GM21825 (cell line): ENCODE measurements around the gene KLHL42.
"Not testable (repeated sequence)": the region's sequence is repeated elsewhere in the genome, so short reads cannot be mapped to it uniquely, and the experiment has no call there.

Experiments
- ATAC-seq: cut with Tn5 transposase; IDR thresholded peaks from one replicate; pipeline ENCODE4 v1.9.1; 2021; ENCODE audit warnings: mild to moderate bottlenecking, moderate library complexity; ENCODE audit not compliant: unreplicated experiment

Gene KLHL42

DNA sequence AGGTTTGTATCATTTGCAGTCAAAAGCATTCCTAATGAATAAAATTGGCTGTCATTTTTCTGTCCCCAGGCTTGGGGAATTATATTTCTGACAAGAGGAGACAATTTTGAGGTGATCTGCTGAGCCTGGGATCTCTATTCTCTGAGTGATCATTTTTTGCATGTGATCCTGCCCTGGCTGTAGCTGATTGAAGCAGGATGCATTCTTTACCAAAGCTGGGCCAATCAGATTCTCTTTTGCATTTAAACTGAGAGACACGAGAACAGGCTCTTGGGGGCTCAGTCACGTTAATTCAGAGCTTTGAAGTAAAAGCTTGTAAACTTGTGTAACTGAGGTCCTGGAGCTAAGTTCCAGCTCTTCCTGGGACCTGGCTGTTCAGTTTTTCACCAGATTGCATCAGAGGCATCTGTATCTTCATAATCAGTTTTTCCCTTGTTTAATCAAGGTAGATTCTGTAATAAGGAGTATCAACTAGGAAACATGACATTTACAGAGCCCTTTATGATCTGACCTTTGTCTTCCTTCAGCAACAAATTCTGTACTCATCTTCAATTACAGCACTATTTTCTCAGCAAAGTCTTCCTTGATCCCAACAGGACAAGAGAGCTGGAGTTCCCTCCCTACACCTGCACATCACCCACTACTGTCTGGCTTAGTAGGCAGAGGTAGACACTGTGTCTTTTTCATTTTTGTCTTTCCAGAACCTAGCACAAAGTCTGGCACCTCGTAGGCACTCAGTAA lies 35.0 kb downstream of the KLHL42 start:
- no peak for ATAC-seq

DNA sequence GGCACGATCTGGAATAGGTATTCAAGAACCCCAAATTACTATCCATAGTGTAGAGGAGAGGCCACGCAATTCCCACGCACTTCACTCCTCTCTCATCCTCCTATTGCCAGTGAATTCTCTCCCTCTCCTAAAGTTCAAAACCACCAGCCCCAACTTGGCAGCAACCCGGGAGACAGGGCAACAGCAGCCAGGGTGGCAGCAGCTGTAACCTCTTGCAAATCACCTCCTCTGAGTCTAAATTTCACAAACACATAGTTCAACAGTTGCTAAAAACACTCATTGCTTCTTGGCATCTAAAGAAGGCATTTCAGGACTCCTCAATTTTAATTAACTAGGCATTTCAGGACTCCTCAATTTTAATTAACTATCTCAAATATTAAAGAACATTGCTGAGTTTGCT lies 37.7 kb downstream of the KLHL42 start:
- no peak for ATAC-seq

DNA sequence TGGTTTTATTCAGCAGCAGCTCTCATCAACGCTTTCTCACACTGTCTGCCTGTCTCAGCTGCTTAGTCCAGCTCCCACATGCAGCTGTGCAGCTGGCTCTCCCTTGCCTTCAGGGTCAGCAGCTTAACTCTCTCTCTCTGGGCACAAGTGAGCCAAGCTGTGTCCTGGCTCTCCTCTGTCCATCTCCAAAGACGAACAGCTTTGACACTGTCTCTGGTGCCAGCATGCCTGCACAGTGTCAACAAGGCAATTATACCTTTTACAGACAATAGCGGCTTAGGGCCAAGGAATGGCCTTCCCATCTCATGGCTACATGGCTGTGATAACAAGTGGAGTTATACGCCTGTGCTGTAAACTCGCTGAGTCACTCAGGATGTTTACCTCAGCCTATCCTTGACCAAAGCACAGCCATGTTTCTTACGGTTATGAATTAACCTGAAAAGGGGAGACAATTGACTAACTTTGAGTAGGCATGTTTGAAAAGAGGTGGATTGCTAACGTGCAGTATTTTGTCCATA lies 38.4 kb downstream of the KLHL42 start:
- no peak for ATAC-seq

DNA sequence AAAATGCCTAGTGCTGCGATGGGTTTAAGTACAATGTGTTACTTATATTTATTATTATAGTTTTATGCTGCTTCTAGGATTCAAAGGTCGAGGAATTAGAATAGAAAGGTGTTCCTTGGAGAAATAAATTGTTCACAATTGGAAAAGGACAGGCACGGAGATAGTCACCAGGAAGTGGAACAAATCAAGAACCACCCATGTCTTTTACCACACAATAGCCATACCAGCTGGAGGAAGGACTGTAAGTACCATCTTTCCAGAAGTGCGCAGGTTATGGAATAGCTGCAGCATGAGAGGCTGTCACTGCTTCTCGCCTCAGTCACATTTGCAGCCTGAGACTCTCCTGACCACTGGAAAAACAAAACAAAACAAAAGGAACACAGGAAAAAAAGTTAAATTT lies 40.5 kb downstream of the KLHL42 start:
- ATAC-seq = no peak

DNA sequence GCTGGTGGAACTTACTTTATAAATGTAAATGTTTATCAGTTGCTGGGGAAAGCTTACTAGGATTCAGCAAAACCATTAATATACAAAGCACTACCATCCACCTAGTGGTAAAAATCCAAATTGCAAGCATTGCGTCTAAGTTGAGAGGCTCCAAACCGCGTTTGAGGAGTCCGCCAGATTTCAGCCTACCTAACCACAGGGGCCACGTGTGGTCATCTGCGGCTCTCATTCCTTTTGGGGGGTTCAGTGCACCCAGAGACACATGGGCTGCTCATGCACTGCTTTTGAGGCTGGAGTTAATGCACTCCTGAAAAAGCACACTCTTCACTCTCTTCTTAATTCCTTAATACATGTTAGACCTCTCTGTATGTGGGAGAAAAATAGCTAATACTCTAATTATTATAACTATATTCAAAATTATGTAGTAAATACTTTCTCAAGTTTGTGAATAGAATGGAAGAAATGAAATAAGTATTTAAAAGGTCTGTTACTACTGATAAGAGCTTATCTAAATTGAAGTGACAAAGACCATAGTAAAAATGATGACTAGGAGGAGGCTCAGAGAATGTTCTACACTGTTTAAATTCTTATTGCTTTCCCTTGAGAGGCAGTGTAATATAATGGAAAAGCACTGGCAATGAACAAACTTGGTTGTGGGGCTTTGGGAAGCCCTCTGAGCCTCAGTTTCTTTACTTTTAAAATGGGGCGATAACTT lies 41.4 kb downstream of the KLHL42 start:
- peak; percentile 22 for ATAC-seq

DNA sequence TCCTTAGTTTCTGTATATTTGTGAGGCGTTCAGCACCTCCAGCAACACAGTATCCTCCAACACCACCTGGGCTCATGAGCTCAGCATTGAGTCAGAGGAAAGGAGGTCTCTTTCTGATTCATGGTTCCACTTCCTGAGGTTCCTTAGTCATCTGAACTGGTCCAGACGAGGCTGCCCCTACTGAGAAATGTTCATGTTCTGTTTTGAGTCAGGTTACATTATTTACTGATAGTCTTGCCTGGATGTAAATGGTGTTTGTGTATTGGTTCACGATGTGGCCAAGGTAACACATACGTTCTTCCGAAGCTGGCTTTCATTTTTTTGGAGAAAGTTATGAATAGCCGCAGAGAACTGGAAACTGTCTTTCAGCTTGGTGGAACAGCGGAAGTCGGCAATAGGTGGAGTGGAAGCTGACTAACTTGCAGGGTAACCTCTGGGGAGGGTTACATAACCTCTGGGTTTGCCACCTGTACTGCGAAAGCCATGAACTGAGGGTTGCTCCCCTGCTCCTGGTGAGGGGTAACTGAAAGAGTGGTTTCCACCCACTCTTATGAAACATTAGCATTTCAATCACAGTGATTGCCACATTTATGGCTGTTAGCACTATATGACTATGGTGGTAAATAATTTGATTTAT lies 42.2 kb downstream of the KLHL42 start:
- ATAC-seq = peak; percentile 71

DNA sequence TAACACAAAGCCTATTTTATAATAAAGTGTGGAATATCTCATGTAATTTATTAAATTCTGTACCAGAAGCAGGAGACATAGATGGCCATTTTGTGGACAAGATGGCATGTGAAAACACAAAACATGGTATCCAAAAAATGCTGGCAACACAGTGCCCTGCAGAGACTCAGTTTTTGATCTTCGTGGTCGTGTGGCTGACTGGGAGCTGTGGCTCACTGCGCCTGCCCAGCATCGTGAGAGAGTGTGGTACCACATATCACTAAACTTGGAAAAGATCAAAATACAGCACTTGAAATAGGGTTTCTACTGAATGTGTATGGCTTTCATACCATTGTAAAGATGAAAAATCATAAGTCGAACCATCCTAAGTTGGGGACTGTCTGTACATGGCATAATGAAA lies 43.0 kb downstream of the KLHL42 start:
- no peak for ATAC-seq

DNA sequence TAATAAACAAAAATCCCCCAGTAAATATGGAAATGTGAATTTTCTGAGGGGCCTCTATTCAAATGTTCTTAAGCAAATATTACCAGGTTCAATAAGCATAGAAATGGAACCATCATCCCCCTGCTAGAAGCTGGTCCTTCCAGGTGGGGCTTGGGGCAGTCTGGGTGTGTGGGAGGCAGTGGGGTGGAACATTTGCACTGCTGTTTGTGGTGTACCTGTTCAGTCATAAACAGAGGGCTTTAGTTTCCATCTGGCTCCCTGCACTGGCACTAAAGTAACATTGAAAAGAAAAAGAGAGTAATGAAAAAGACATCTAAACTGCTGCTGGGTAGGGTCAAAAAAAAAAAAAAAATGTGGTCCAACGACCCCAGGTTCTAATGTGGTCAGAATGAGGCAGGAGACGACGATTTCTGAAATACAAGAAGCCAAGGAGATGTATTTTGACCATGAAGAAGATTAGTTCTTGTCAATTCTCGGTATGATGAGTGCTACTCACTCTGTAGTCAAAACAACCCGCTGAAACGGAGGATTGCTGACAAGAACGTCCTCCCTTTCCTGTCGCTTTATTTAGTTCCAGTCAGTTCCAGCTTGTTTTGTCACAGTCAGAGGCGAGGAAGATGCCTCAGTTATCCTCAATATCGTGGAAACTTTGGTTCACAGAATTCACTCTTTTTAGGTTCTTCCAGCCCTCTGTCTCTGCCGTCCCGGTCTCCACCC lies 44.3 kb downstream of the KLHL42 start:
- ATAC-seq = peak; percentile 67

DNA sequence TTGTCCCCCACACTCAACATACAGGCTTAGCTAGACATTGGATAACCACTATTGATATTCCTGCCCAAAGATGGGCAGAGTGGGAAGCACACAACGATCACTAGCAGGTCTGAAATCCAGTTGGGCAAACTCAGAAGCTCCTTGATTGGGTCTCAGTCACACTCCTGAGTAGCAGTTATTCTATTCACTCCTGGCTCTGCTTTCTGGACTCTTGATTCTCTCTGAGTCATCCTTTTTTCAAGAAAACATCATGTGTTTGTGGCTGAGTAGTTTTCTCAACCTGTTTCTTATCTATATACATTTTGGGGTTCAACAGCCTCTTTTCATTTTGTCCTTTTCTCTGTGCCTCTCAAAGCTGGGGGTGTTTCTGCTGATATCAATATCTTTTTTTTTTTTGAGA lies 46.0 kb downstream of the KLHL42 start:
- no peak for ATAC-seq

DNA sequence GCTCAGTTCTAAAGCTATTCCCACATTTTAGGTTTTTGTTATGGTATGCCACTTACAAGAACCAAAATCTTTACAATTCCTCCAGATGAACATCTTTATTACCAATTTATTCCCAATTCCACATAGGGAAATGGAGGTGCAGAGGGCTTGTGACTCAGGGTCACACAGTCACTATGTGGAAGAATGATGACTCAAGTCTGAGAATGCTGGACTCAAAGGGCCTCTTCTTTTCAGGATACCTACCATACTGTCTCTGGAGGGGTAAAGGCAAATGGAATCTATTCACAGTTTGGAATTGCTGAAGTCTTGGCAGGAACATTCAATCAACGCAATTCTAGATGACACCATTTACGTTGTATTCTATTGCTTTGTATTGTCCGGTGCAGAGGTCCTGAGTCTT lies 48.2 kb downstream of the KLHL42 start:
- no peak for ATAC-seq

DNA sequence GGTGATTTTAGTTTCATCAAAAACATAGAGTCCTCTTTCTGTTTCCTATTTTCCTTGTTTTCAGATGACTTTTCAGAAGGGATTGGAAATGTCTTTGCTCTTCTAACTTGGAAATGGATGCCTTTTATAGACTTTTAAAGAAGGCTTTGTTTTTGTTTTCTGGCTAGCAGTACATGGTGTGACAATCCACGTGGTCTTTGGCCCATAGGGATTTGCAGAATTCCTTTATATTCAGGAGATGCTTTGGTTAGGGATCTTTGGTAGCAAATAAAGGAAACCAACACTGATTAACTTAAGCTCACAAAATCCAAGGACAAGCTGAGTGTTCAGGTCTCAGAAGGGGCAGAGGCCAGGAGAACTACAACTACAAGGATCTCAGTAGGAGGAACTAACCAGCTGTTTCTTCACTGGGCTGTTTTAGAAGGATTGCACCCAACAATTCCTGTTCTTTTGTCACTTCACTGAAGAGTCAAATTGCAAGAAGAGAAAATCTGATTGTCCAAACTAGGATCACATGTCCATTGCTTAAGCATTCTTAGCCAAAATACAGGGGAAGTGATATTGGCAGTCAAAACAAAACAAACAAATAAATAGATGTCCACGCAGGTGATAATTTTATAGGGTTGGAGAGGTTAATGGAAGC lies 58.6 kb downstream of the KLHL42 start:
- ATAC-seq = no peak

DNA sequence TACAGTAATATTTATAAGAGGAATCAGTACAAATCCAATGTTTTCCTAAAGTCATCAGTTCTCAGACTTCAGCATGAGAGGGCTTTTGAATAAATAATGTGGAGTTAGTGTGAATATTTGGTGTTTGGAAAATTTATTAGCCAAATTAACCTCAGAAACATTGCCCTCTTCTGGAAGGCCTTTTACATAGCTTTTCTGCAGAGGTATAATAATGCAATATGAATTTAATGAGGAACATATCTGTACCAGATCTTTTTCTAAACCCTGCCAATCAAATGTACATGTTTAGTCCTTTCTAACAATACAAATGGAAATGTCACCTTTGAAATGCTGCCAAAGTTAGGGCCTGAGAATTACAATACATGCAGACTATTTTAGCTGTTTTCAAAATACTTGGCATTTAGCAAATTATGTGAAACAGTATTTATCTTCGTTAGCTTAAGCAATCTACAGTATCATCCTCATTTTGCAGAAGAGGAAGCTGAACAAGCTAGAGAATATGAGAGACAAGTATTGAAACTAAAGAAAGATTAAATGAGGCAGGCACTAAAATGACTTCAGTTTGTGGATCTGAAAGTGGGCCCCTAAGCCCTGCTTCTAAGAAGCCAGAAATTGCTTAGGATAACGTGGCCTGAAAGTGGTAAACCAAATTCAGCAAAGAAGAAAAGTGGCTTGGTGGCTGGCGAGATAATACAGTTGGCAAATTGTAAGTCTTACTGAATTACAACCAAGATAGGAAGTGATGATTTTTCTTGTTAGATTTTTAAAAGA lies 60.4 kb downstream of the KLHL42 start:
- ATAC-seq = no peak

DNA sequence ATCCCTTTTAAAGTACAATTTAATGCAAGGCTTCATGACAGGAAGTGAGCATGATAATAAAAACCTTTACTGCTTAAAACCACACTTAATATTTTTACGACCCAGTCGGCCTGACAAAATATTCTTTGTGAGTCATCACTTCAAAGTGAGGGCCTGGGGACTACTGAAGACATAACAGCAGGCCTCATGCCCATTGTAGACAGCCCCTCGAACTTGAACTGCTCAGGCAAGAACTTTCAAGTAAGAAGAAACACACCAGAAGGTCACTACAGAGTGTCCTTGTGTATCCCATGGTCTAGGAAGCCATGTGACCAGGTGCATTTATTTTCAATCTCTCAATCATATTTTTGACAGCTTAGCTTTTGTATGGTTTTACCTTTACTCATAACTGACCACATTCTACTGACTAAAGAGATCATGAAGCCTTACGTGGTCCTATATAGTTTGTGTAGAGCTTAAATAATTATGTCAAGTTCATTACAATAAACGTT lies 61.4 kb downstream of the KLHL42 start:
- ATAC-seq = no peak

DNA sequence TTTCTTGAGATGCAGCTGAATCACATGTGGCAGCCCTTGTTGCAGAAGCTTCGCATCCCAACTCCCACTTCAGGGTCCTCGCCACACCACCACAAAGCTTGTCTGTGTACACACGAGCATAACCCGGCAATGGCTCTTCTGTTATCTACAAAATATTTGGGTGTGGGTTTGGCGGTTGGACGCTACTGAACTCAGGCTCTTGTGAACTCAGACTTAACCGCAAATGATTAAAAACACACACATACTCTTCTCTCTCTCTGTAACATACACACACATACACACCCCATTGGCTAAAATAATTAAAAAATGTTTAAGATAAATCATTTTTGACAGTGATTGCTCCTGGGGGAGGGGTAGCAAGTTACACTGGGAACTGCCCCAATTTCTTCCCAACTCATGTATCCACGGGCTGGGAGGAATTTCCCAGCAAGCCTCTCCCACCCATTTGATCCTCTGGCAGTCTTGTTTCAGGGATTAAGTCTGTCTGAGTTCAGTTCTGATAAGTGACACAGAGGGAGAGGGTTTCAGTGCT lies 63.7 kb downstream of the KLHL42 start:
- ATAC-seq = no peak

DNA sequence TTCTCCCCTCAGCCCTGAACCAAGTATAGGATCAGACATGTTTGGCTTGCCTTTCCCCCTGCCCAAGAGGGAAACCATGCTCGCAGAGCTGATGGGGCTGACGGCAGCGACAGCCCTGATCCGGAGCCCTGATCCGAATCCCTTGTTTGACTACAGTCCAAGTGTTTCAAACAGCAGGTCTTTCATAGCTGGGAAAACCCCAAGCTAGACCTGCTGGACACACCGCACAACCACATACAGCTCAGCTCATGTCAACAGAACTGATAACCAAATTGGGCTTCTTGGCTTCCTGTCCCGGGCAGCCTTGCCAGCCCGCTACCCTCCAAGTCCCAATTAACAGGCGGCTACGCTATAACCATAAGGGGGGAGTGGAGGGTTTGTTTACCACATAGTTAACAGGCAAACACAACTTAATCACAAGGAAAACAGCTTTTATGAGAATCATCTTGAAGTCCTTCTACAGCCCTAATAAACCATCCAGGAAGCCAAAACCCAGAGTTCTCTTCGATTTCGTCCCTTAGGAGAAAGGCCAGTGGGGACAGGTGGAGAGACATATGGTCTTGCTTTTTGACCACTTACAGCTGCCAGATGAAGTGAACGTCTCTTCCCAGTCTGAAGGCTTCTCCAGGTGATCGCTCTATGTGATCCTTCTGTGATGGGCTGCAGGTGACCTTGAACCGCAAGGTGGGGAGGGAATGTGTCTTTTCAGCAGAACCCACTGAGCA lies 64.5 kb downstream of the KLHL42 start:
- no peak for ATAC-seq

DNA sequence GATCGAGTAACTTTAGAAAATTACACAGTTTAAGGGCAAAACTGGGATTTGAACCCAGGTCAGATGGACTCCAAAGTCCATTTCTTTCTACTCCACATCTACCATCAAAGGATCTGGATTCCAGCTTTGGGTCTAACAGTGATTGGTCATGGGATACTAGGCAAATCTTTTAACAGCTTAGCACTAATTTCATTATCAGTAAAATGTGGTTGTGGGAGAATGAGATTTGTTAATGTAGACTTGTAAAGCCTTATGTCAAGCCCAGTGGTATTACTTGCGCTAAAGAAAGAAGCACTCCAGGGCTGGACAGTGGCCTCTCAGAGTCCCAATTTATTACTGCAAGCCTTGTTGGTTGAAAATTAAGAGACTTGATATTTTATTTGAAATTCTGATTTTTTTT lies 65.2 kb downstream of the KLHL42 start:
- ATAC-seq = no peak

DNA sequence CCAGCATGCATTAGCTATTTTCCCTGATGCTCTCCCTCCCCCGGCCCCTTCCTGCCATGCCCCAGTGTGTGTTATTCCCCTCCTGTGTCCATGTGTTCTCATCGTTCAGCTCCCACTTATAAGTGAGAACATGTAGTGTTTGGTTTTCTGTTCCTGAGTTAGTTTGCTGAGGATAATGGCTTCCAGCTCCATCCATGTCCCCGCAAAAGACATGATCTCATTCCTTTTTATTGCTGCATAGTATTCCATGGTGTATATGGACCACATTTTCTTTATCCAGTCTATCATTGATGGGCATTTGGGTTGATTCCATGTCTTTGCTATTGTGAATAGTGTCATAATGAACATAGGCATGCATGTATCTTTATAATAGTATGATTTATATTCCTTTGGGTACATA lies 65.7 kb downstream of the KLHL42 start:
- ATAC-seq = not testable (repeated sequence)

DNA sequence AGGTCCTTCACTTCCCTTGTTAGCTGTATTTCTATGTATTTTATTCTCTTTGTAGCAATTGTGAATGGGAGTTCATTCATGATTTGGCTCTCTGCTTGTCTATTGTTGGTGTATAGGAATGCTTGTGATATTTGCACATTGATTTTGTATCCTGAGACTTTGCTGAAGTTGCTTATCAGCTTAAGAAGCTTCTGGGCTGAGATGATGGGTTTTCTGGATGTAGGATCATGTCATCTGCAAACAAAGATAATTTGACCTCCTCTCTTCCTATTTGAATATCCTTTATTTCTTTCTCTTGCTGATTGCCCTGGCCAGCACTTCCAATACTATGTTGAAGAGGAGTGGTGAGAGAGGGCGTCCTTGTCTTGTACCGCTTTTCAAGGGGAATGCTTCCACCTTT lies 67.3 kb downstream of the KLHL42 start:
- not testable (repeated sequence) for ATAC-seq

DNA sequence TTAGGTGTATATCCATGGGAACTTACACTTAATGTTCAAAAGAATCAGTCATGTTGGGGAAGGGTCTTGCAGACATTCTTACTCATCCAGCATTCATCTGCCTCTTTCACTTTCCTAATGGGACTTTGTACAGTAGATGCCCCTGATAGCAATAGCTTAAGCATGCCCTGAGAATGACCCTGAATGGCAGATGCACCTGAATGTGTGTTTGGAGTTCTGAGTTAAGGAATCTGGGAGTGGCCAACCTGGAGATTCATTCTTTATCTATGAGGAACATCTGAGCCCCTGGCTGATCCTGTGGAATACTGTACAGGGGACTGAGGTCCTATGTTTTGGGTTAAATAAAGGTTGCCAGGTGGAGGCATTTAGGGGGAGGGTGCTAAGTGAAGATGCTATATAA lies 71.3 kb downstream of the KLHL42 start:
- no peak for ATAC-seq
